HepG2 (cell line): ENCODE results near the gene LIMD2. TPM values are rescaled to one million over a fixed set of nuclear protein-coding genes. Genes with fewer than 3 reads are reported as not detected.
A peak's percentile ranks its signal among the peaks of the same experiment; 100 is the strongest.

ENCODE experiments used
- CCAR2 ChIP-seq: fragments of 200-400 bp; formaldehyde crosslinking; optimal IDR thresholded peaks from 2 replicates; pipeline ENCODE3; 2018; ENCODE audit warnings: low read depth, mild to moderate bottlenecking, low read length, moderate library complexity
- HMGXB3 ChIP-seq: sonication (generic); formaldehyde crosslinking; IDR thresholded peaks from 2 replicates; pipeline ENCODE4 v1.4.0; 2020; ENCODE audit warnings: missing genetic modification reagents, borderline replicate concordance
- IRF9 ChIP-seq: sonication (generic); formaldehyde crosslinking; IDR thresholded peaks from 2 replicates; pipeline ENCODE4 v1.8.0; 2022; ENCODE audit warnings: missing genetic modification reagents, mild to moderate bottlenecking, borderline replicate concordance
- JUNB ChIP-seq: sonication (generic); formaldehyde crosslinking; IDR thresholded peaks from 2 replicates; pipeline ENCODE4 v1.8.0; 2022; ENCODE audit warnings: missing genetic modification reagents, mild to moderate bottlenecking, borderline replicate concordance
- KLF13 ChIP-seq: sonication (generic); formaldehyde crosslinking; IDR thresholded peaks from 2 replicates; pipeline ENCODE4 v1.4.0; 2020; ENCODE audit warnings: mild to moderate bottlenecking, missing genetic modification reagents
- NCOA1 ChIP-seq: sonication (generic); formaldehyde crosslinking; IDR thresholded peaks from 2 replicates; pipeline ENCODE4 v1.9.0; 2021; ENCODE audit warnings: missing genetic modification reagents
- PHB2 ChIP-seq: fragments of 450-650 bp; IDR thresholded peaks from 2 replicates; pipeline ENCODE4 v1.6.1; 2018; ENCODE audit not compliant: partially characterized antibody
- RXRA ChIP-seq: sonication (generic); formaldehyde crosslinking; IDR thresholded peaks from 2 replicates; pipeline ENCODE4 v1.5.1; 2020; ENCODE audit warnings: missing genetic modification reagents
- SAP130 ChIP-seq: IDR thresholded peaks from 2 replicates; pipeline ENCODE4 v1.6.1; 2016; ENCODE audit warnings: low read depth
- ZBTB39 ChIP-seq: sonication (generic); formaldehyde crosslinking; IDR thresholded peaks from 2 replicates; pipeline ENCODE4 v1.5.0; 2020; ENCODE audit warnings: missing genetic modification reagents
- ZNF207 ChIP-seq: fragments of 450-650 bp; IDR thresholded peaks from 2 replicates; pipeline ENCODE4 v1.6.1; 2016; ENCODE audit warnings: antibody characterized with exemption, borderline replicate concordance
- ZNF224 ChIP-seq: sonication (generic); formaldehyde crosslinking; IDR thresholded peaks from 2 replicates; pipeline ENCODE4 v1.5.0; 2020; ENCODE audit warnings: mild to moderate bottlenecking, missing genetic modification reagents
- ZNF292 ChIP-seq: sonication (generic); formaldehyde crosslinking; IDR thresholded peaks from 2 replicates; pipeline ENCODE4 v1.8.1; 2022; ENCODE audit warnings: mild to moderate bottlenecking, low read depth, missing genetic modification reagents, borderline replicate concordance
- ZNF354B ChIP-seq: sonication (generic); formaldehyde crosslinking; IDR thresholded peaks from 2 replicates; pipeline ENCODE4 v1.8.0; 2022; ENCODE audit warnings: mild to moderate bottlenecking, missing genetic modification reagents
- ZNF770 ChIP-seq: sonication (generic); formaldehyde crosslinking; IDR thresholded peaks from 2 replicates; pipeline ENCODE4 v1.5.0; 2020; ENCODE audit warnings: mild to moderate bottlenecking, missing genetic modification reagents
- polyA plus RNA-seq, 8 experiments: library from polyadenylated mRNA; depleted of rRNA in 3 of 8; stranded (reverse) in 7 of 8; unstranded in 1 of 8; fragments of >200 nt; fragmentation: Illumina TruSeq in 4 of 8; extraction: Trizol in 4 of 8; gene quantifications; 2 replicates each; pipeline versions ENCODE4 v1.2.1 to v1.2.3, GENCODE V29; 2011 to 2016; ENCODE audit warnings: low read depth in 4 of 8, missing spikeins in 1 of 8, mixed read lengths in 1 of 8; ENCODE audit not compliant: insufficient read depth in 1 of 8
- total RNA-seq, 5 experiments: library from RNA; depleted of rRNA; stranded (reverse); fragments of >200 nt; fragmentation: Illumina TruSeq; extraction: Trizol; gene quantifications; 2 replicates each; pipeline ENCODE4 v1.2.3, GENCODE V29; 2016; ENCODE audit warnings: low read depth in 1 of 5
- TF ChIP-seq, protein P1 (sequence below): sonication (generic); formaldehyde crosslinking; IDR thresholded peaks from 2 replicates; pipeline ENCODE4 v1.4.0; 2020; ENCODE audit warnings: missing genetic modification reagents, borderline replicate concordance

The LIMD2 gene
- total and polyA plus RNA-seq, 2 of the 13 experiments (the other 11 are each of a cell fraction or from before 2014, with no cell fraction given): 9.0 to 20.8 TPM

DNA sequence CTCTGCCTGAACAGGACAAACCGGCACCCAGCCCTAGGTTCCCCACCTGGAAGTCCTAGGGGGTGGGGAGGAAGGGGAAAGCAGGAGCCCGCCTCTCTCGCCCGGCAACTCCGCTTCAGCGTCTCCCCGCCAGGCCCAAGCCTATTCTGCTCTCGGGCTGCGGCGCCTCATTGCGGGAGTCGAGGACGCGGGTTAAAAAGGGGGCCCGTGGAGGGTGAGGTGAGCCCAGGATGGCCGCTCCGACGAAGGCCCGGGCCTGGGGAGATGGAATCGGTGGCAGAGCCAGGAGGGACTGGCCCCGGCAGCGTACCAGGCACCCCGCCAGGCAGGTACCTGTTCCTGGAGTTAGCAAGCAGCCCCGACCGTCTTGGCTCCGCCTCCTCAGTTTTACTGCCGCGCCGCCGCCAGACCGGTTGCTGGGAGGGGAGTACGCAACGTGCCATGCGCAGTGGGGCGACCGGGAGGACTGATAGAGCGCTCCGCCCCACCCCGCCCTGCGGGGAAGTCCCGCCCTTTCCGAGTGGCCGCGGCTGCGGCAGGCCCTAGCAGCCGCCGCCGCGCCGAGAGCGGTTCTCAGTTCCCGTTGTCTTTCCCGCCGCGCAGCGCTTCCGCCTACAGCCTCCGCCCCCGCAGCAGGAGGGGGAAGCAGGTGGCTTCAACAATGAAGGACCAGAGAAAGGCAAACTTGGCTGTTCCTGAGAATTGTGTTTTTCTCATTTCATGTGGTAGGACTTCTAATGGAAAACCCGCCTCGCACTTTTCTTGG, 41.7 kb upstream of the LIMD2 start, which contains the start of gene STRADA (continued):
- TF ChIP-seq RXRA (CRISPR knock-in tag): peak; percentile 52
- peak; percentile 91; the same call in 1 of the 2 replicates for TF ChIP-seq IRF9 (CRISPR knock-in tag)
- peak; percentile 94 for TF ChIP-seq ZNF292 (CRISPR knock-in tag)
- TF ChIP-seq ZNF354B (CRISPR knock-in tag): no peak
- no peak; the same call in 1 of the 2 replicates for TF ChIP-seq ZBTB39 (CRISPR knock-in tag)
- TF ChIP-seq ZNF224: peak; percentile 95
- no peak for TF ChIP-seq CCAR2
- TF ChIP-seq NCOA1 (CRISPR knock-in tag): peak; percentile 79; the same call in 1 of the 2 replicates
- no peak for TF ChIP-seq JUNB
- no peak for TF ChIP-seq KLF13 (CRISPR knock-in tag)
- TF ChIP-seq ZNF207: no peak
- TF ChIP-seq SAP130: peak; percentile 93
- TF ChIP-seq PHB2: no peak
- TF ChIP-seq HMGXB3 (CRISPR knock-in tag): 0 out of 2 replicates have a peak, but pooled peaks have one; percentile 8
- peak; percentile 73 for TF ChIP-seq ZNF770 (CRISPR knock-in tag)
- TF ChIP-seq, protein P1, sequence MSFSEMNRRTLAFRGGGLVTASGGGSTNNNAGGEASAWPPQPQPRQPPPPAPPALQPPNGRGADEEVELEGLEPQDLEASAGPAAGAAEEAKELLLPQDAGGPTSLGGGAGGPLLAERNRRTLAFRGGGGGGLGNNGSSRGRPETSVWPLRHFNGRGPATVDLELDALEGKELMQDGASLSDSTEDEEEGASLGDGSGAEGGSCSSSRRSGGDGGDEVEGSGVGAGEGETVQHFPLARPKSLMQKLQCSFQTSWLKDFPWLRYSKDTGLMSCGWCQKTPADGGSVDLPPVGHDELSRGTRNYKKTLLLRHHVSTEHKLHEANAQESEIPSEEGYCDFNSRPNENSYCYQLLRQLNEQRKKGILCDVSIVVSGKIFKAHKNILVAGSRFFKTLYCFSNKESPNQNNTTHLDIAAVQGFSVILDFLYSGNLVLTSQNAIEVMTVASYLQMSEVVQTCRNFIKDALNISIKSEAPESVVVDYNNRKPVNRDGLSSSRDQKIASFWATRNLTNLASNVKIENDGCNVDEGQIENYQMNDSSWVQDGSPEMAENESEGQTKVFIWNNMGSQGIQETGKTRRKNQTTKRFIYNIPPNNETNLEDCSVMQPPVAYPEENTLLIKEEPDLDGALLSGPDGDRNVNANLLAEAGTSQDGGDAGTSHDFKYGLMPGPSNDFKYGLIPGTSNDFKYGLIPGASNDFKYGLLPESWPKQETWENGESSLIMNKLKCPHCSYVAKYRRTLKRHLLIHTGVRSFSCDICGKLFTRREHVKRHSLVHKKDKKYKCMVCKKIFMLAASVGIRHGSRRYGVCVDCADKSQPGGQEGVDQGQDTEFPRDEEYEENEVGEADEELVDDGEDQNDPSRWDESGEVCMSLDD: no peak
